ENCODE results near the gene RSPH6A. TPM values are rescaled to one million over a fixed set of nuclear protein-coding genes. Genes with fewer than 3 reads are reported as not detected.
A peak's percentile ranks its signal among the peaks of the same experiment; 100 is the strongest.

Gene RSPH6A
- polyA plus RNA-seq, 3 donors = not detected

DNA sequence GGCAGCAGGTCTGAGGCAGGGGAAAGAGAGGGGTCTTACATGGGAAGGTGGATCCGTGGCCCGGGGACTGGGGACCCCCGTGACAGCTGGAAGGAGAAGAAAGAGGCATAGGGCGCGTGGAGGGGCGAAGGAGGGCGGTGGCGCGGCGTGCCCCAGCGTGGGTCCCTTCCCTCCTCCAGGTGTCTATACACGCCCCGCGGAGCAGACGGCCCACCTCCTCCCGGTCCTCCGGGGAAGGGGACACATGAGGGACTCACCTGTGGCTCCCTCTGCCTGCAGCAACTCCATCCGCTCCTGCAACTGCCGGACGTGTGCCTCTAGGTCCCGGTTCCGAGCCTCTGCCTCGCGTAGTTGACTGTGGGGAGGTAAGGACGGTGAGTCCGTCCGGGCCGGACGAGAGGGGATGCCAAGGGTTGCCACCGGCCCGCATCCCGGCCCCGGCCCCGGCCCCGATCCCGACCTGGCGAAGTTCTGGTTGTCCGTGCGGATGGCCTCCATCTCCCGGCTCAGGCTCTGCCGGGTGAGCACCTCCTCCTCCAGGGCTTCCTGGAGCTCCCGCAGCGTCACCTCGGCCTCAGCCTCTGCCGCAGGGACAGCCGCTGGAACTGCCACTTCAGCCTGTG is 43.7 kb downstream of the RSPH6A start:
- Histone ChIP-seq H2AFZ (ENCODE audit: insufficient read depth, low read depth, low read length, poor library complexity, severe bottlenecking) (no peak overlapping the region), H3K9me3 (replicated peaks in 1 of 2; ENCODE audit: control insufficient read depth in 1 of 2, insufficient read depth in 1 of 2, low read length in 2 of 2) (peaks cover 6 to 20% of the 10 kb centered on the region in 2 donors), H3K27me3 (ENCODE audit: control insufficient read depth in 2 of 2, insufficient read depth in 2 of 2, low read length in 2 of 2) (peaks cover 56 to 85% of the 10 kb centered on the region in 2 donors), H3K36me3 (replicated peaks in 1 of 2; ENCODE audit: control insufficient read depth in 1 of 2, insufficient read depth in 2 of 2, low read length in 2 of 2) (no peaks in the 10 kb centered on the region), H3K4me3 (replicated peaks in 1 of 3; ENCODE audit: low read depth in 2 of 3, low read length in 3 of 3) (no peak overlapping the region), H3K27ac (ENCODE audit: low read depth in 1 of 2, low read length in 2 of 2) (no peak overlapping the region), H3K79me2 (ENCODE audit: insufficient read depth, low read length) (no peaks in the 10 kb centered on the region), H3K4me1 (ENCODE audit: control insufficient read depth in 1 of 2, insufficient read depth in 2 of 2, low read length in 2 of 2) (peaks cover 27 to 35% of the 10 kb centered on the region in 2 donors), H3K4me2 (replicated peaks; ENCODE audit: extremely low read depth, low read length, poor library complexity, severe bottlenecking) (no peak overlapping the region), H3K9ac (ENCODE audit: insufficient read depth, low read length, poor library complexity, severe bottlenecking) (no peak overlapping the region), H4K20me1 (ENCODE audit: insufficient read depth, low read length) (peaks cover 49% of the 10 kb centered on the region)
- intact Hi-C loops (cut with micrococcal nuclease) = no loop called here
- H3K4me3 Mint-ChIP-seq = peak overlapping the region in 1 of 2 donors; percentile 87
- no peak overlapping the region for H3K27ac Mint-ChIP-seq
- peaks cover 4 to 6% of the 10 kb centered on the region in 2 donors for H3K36me3 Mint-ChIP-seq
- no peak for DNase-seq
- H3K4me1 Mint-ChIP-seq = peaks cover 22% of the 10 kb centered on the region
- H3K27me3 Mint-ChIP-seq (ENCODE audit: low read depth in 3 of 3) = peaks cover 69 to 99% (median 75%) of the 10 kb centered on the region in 3 donors
- WGBS (ENCODE audit: insufficient coverage) = 93% methylated on average over 41 of the region's 46 CpGs
- H3K9me3 Mint-ChIP-seq = peaks cover 0 to 22% (median 16%) of the 10 kb centered on the region in 7 donors
- TF ChIP-seq, protein P1, sequence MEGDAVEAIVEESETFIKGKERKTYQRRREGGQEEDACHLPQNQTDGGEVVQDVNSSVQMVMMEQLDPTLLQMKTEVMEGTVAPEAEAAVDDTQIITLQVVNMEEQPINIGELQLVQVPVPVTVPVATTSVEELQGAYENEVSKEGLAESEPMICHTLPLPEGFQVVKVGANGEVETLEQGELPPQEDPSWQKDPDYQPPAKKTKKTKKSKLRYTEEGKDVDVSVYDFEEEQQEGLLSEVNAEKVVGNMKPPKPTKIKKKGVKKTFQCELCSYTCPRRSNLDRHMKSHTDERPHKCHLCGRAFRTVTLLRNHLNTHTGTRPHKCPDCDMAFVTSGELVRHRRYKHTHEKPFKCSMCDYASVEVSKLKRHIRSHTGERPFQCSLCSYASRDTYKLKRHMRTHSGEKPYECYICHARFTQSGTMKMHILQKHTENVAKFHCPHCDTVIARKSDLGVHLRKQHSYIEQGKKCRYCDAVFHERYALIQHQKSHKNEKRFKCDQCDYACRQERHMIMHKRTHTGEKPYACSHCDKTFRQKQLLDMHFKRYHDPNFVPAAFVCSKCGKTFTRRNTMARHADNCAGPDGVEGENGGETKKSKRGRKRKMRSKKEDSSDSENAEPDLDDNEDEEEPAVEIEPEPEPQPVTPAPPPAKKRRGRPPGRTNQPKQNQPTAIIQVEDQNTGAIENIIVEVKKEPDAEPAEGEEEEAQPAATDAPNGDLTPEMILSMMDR (IDR thresholded peaks at IDR 0.05) = no peak

DNA sequence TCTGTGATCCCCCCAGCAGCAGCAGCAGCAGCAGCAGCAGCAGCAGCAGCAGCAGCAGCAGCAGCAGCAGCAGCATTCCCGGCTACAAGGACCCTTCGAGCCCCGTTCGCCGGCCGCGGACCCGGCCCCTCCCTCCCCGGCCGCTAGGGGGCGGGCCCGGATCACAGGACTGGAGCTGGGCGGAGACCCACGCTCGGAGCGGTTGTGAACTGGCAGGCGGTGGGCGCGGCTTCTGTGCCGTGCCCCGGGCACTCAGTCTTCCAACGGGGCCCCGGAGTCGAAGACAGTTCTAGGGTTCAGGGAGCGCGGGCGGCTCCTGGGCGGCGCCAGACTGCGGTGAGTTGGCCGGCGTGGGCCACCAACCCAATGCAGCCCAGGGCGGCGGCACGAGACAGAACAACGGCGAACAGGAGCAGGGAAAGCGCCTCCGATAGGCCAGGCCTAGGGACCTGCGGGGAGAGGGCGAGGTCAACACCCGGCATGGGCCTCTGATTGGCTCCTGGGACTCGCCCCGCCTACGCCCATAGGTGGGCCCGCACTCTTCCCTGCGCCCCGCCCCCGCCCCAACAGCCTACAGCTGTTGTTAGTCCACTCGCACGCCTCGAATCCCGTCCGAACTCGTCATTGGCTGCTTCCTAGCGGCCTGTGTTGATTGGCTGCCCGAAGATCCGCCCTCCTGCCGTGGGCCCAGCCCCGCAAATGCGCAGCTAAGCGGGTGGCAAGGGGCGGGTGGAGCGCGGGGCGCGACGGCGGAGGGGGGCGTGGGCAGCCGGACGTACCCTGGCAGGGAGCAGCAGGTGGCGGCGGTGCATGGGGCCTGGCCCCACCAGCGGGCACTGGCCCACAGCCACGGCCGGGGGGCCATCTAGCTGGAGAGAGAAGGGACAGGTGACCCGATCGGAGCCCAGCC is 44.7 kb downstream of the RSPH6A start:
- peak overlapping the region; percentile 58 to 88 for H3K4me3 Mint-ChIP-seq
- peaks cover 75 to 99% (median 82%) of the 10 kb centered on the region in 3 donors for H3K27me3 Mint-ChIP-seq (ENCODE audit: low read depth in 3 of 3)
- Histone ChIP-seq H3K9ac (ENCODE audit: insufficient read depth, low read length, poor library complexity, severe bottlenecking) (no peak overlapping the region), H4K20me1 (ENCODE audit: insufficient read depth, low read length) (peaks cover 48% of the 10 kb centered on the region), H3K4me2 (replicated peaks; ENCODE audit: extremely low read depth, low read length, poor library complexity, severe bottlenecking) (peak overlapping the region; percentile 87), H2AFZ (ENCODE audit: insufficient read depth, low read depth, low read length, poor library complexity, severe bottlenecking) (peak overlapping the region; percentile 38), H3K36me3 (replicated peaks in 1 of 2; ENCODE audit: control insufficient read depth in 1 of 2, insufficient read depth in 2 of 2, low read length in 2 of 2) (no peaks in the 10 kb centered on the region), H3K27ac (ENCODE audit: low read depth in 1 of 2, low read length in 2 of 2) (no peak overlapping the region), H3K9me3 (replicated peaks in 1 of 2; ENCODE audit: control insufficient read depth in 1 of 2, insufficient read depth in 1 of 2, low read length in 2 of 2) (peaks cover 6 to 20% of the 10 kb centered on the region in 2 donors), H3K4me1 (ENCODE audit: control insufficient read depth in 1 of 2, insufficient read depth in 2 of 2, low read length in 2 of 2) (peaks cover 27 to 35% of the 10 kb centered on the region in 2 donors), H3K27me3 (ENCODE audit: control insufficient read depth in 2 of 2, insufficient read depth in 2 of 2, low read length in 2 of 2) (peaks cover 58 to 92% of the 10 kb centered on the region in 2 donors), H3K79me2 (ENCODE audit: insufficient read depth, low read length) (no peaks in the 10 kb centered on the region), H3K4me3 (replicated peaks in 1 of 3; ENCODE audit: low read depth in 2 of 3, low read length in 3 of 3) (peak overlapping the region in 2 of 3 experiments; percentile 26 to 77)
- WGBS (ENCODE audit: insufficient coverage) = 1% methylated on average over 78 of the region's 79 CpGs
- peak; percentile 75 to 80 (median 76) for DNase-seq
- H3K27ac Mint-ChIP-seq = peak overlapping the region in 1 of 7 donors; percentile 50
- peaks cover 4 to 6% of the 10 kb centered on the region in 2 donors for H3K36me3 Mint-ChIP-seq
- TF ChIP-seq, protein P1 (IDR thresholded peaks at IDR 0.05) = peak; percentile 99
- H3K4me1 Mint-ChIP-seq = peaks cover 22% of the 10 kb centered on the region
- intact Hi-C loops (cut with micrococcal nuclease) = loop anchor here (1.0 kb wide), 1 partner anchor 29 kb away; no protein-coding TSS in a partner anchor
- peaks cover 0 to 20% (median 14%) of the 10 kb centered on the region in 7 donors for H3K9me3 Mint-ChIP-seq
